Mucosa of descending colon (tissue), 3 donors: ENCODE measurements around the gene DYRK1A. TPM values are rescaled to one million over a fixed set of nuclear protein-coding genes. Genes with fewer than 3 reads are reported as not detected.

Experiments used
- ATAC-seq: fragments of 200-7000 bp; cut with Tn5 transposase; one replicate; pipeline ENCODE4 v1.9.1; 2020; ENCODE audit warnings: mild to moderate bottlenecking, moderate library complexity
- DNase-seq, 3 donors: peaks; one replicate each; pipeline ENCODE4 v3.0.0-alpha.2; 2020
- H3K36me3 ChIP-seq: fragments of 200-600 bp; one replicate; pipeline ENCODE4 v1.8.0; 2021; ENCODE audit warnings: low read depth, mild to moderate bottlenecking
- H3K4me1 ChIP-seq: fragments of 200-600 bp; one replicate; pipeline ENCODE4 v1.8.0; 2021; ENCODE audit warnings: low read depth, mild to moderate bottlenecking
- H3K4me3 ChIP-seq: fragments of 200-600 bp; one replicate; pipeline ENCODE4 v1.8.0; 2021; ENCODE audit warnings: mild to moderate bottlenecking
- H3K9me3 ChIP-seq: fragments of 200-600 bp; one replicate; pipeline ENCODE4 v1.8.0; 2021; ENCODE audit warnings: mild to moderate bottlenecking
- CTCF ChIP-seq: fragments of 200-600 bp; IDR thresholded peaks from one replicate; pipeline ENCODE4 v1.8.0; 2022; ENCODE audit warnings: antibody characterized with exemption, mild to moderate bottlenecking
- intact Hi-C, 2 donors: fragments of 100-400 bp; cut with DNase I in 1 of 2; cut with micrococcal nuclease in 1 of 2; formaldehyde crosslinking; loops; one replicate each; pipeline versions ENCODE4 v1.11.0 to v1.11.1; 2022; cut with DNase I, micrococcal nuclease
- total RNA-seq, 3 donors: library from RNA; stranded (reverse); fragmentation: NEBNext Ultra II Directional in 2 of 3; extraction: Animal tissue kit (Norgen Biotek cat#: 25700) in 2 of 3; gene quantifications; one replicate each; pipeline versions ENCODE4 v1.2.1 to v1.2.4, GENCODE V29; 2021 to 2023
- donor health status: DM: no; HTN: no; CAD: no; lungs with moderate emphysema.
- donor health status: DM: no; HTN: no; CAD: no.
- donor health status: DM: no; HTN: yes; CAD: no.

Gene DYRK1A
- total RNA-seq, 3 donors from 2014 or later, result 61.2 to 76.5 (median 72.7) TPM

GRCh38 chr21:37557261-37557950, 190.8 kb downstream of the DYRK1A start:
- no peaks in the 10 kb centered on the region for H3K36me3 ChIP-seq
- H3K9me3 ChIP-seq, result no peaks in the 10 kb centered on the region
- TF ChIP-seq CTCF, result no peak
- H3K4me3 ChIP-seq, result no peak overlapping the region
- H3K4me1 ChIP-seq, result no peaks in the 10 kb centered on the region
- intact Hi-C loops, result no loop called here
- no peak for DNase-seq
- ATAC-seq, result peak; percentile 8

- no peak for TF ChIP-seq CTCF
- ATAC-seq (no peak), DNase-seq (no peak)
- Histone ChIP-seq H3K4me1 (peaks cover 5% of the 10 kb centered on the region), H3K4me3 (no peak overlapping the region), H3K9me3 (no peaks in the 10 kb centered on the region), H3K36me3 (no peaks in the 10 kb centered on the region)
- intact Hi-C loops, result no loop called here
Measured at GRCh38 chr21:37558676-37559211, 192.2 kb downstream of the DYRK1A start.

- H3K36me3 ChIP-seq, result no peaks in the 10 kb centered on the region
- peaks cover 13% of the 10 kb centered on the region for H3K4me1 ChIP-seq
- H3K9me3 ChIP-seq, result no peaks in the 10 kb centered on the region
- no peak overlapping the region for H3K4me3 ChIP-seq
- no peak for TF ChIP-seq CTCF
- intact Hi-C loops, result no loop called here
- no peak for ATAC-seq
- no peak for DNase-seq
Measured at GRCh38 chr21:37560385-37560784, 193.8 kb downstream of the DYRK1A start.

GRCh38 chr21:37561506-37561905, 194.9 kb downstream of the DYRK1A start:
- no peak for TF ChIP-seq CTCF
- intact Hi-C loops, result no loop called here
- Histone ChIP-seq H3K4me3 (no peak overlapping the region), H3K9me3 (no peaks in the 10 kb centered on the region), H3K36me3 (no peaks in the 10 kb centered on the region), H3K4me1 (peaks cover 13% of the 10 kb centered on the region)
- ATAC-seq, result no peak
- no peak for DNase-seq

- DNase-seq (no peak), ATAC-seq (no peak)
- no peak for TF ChIP-seq CTCF
- intact Hi-C loops, result no loop called here
- Histone ChIP-seq H3K9me3 (no peaks in the 10 kb centered on the region), H3K36me3 (no peaks in the 10 kb centered on the region), H3K4me3 (no peak overlapping the region), H3K4me1 (peaks cover 13% of the 10 kb centered on the region)
Measured at GRCh38 chr21:37561941-37562919, 195.7 kb downstream of the DYRK1A start.
